HG03025 (cell line): ENCODE results near the gene ABLIM3.

Experiments
- ATAC-seq: cut with Tn5 transposase; IDR thresholded peaks from one replicate; pipeline ENCODE4 v1.9.1; 2021; ENCODE audit warnings: mild to moderate bottlenecking, moderate library complexity; ENCODE audit not compliant: unreplicated experiment, low FRiP score

ABLIM3 gene

GRCh38 chr5:149300441-149300840, 159.1 kb downstream of the ABLIM3 start:
- ATAC-seq, result no peak

DNA sequence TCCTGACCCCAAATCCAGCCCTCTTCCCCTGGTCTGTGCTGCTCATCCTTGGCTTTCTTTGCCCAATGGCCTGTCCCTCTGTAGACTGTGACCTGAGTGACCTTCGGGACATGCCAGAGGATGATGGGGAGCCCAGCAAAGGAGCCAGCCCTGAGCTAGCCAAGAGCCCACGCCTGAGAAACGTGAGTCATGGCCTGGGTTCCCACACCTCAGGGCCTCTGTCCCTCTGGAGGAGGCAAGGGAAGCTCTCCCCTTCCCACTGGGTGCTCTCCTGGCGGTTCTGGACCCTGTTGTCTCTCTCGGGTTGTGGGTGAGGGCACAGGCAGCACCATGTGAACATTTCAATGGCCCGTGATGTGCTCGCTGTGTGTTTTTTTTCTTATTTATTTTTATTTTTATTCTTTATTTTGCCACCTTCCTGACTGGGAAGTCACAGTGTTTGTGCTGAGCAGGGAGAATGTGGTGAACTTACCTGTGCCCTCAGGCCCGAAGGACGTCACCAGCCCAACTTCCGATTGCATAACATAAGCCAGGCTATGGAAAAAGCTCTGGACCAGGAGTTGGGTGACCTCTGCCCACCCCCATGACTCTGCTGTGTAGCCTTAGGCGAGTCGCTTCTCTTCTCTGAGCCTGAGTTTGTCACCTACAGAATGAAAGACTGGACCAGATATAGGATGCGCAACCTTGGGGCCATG, 159.9 kb downstream of the ABLIM3 start:
- ATAC-seq, result no peak

DNA sequence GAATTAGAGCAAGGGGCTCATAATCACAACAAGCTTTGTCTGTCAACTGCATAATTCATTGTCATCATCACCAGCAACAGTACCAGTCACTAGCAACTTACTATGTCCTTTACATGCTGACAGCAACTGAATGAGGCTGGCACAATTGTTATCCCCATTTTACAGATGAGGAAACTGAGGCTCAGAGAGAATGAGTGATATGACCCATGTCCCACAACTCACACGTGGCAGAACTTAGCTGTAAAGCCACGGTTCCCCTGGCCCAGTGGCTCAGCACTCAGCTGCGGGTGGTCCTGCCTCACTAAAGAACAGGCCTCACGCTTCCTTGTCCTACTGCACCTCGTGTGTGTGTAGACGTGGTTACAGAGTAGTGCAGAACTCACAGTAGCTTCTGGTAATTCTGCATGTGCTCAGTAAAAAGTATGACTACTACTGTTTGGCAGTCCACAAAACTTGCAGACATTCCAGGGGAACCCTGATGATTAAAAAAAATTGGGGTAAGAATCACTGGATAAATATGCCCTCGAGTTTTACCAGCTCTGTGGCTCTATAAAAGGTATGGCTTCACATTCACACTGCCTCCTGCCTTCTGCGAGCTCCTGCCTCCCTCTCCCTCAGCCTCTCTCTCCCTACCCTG, 160.6 kb downstream of the ABLIM3 start:
- ATAC-seq, result no peak

DNA sequence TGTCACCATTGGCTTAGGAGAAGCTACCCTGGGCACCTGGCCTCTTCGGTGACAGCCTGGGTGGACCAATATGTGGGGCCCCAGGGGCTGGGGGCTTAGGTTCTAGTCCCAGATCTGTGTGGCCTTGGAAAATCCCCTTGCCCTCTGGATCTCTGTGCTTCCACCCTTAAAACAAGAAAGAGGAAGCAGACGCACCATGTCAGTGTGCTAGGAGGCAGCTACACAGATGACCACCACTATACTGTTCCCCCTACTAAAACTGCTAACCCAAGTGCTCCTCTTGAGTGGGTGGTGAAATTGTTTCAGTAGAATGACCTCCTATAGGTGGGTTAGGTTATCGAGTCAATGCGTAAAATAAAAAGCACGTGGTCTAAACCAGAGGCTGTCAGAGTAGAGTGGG, 161.3 kb downstream of the ABLIM3 start:
- no peak for ATAC-seq

DNA sequence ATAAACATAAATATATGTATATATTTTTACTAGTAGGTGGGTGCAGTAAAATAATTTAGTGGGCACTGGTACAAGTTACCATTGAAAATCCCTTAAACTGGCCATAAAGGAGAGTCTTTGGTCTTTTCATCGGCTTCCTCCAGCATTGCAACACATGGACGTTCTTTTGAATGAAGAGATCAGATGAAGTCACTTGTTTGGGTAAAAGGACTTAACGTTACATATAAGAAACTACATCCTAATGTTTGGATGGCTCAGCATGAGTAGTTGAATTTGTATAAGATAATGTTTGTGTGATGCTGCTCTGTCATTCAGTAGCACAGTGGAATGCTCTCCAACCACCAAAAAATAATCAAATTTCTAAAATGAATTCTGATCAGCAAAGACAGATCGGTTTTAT, 161.9 kb downstream of the ABLIM3 start:
- ATAC-seq, result no peak

DNA sequence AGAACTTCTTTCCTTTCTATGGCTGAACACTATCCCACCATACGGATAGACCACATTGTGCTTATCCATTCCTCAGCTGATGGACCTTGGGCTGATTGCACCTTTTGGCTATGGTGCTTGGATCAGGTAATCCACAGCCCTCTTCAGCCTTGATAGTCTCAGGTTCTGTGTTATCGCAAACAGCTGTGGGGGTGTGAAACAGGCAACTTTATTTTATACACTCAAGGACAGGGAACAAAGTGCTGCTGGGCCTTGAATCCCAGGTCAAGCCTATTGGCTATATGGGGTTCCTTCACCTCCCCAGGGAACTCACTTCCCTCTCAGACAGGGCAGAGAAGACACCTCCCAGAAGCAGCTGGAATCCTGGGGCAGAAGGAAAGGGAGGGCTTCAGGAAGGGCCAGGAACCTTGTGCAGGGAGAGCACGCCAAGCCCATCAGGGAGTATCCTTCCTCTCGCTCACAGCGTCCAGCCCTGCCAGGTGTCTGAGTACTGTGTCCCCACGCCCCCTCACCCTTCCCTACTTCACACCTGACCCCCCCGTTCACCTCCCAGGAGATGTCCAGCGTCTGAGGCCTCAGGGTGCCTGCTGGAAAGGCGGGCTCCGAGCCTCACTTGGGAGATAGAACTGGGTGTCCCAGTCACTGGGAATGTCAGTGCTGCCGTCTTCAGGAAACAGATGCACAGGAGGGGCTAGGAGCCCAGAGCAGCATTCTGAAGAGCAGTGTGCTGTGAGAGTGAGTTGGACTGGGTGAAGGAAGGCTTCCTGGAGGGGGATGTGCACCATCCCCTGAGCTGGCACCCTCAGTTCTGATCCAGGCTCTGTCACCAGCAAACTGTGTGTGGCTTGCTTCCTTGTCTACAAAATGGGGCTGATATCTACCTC, 163.1 kb downstream of the ABLIM3 start:
- no peak for ATAC-seq

DNA sequence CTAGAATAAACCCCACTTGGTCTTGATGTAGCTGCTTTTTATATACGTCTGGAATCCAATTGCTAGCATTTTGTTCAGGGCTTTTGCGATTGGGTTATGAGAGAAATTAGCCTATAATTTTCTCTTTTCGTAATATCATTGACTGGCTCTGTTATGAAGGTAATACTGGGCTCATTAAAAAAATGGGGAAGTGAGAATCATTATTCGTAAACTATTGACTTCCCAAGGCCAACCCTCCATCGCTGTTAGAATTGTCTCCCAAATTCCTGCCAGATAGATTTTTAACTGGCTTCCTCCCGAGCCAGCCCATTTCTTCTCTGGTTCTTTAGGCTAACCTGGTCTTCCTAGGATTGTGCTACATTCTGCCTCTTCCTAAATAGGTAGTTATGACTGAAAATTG, 168.1 kb downstream of the ABLIM3 start:
- no peak for ATAC-seq
